Tibial artery (tissue), 4 donors: Measurements from ENCODE around the gene HIBADH.
A peak's percentile ranks its signal among the peaks of the same experiment; 100 is the strongest.

Source experiments
- DNase-seq, 2 donors: peaks; one replicate each; pipeline ENCODE4 v3.0.0-alpha.2; 2019
- H3K27ac ChIP-seq, 2 donors: fragments of 200-600 bp; sonication (generic) in 1 of 2; 1 replicate in 1 of 2; 2 replicates in 1 of 2; pipeline ENCODE4 v1.5.1; 2018 to 2019; ENCODE audit warnings: mild to moderate bottlenecking in 1 of 2
- H3K27me3 ChIP-seq, 2 donors: fragments of 200-600 bp; sonication (generic) in 1 of 2; one replicate each; pipeline versions ENCODE4 v1.5.1 to v1.6.0; 2016 to 2019
- H3K36me3 ChIP-seq, 3 donors: fragments of 200-600 bp; sonication (generic) in 2 of 3; one replicate each; pipeline ENCODE4 v1.5.1; 2016 to 2019; ENCODE audit warnings: mild to moderate bottlenecking in 2 of 3
- H3K4me1 ChIP-seq, 4 donors: fragments of 200-600 bp; sonication (generic) in 2 of 4; 1 replicate in 3 of 4; 2 replicates in 1 of 4; pipeline ENCODE4 v1.5.1; 2016 to 2019
- H3K4me3 ChIP-seq, 2 donors: fragments of 200-600 bp; sonication (generic) in 1 of 2; 1 replicate in 1 of 2; 2 replicates in 1 of 2; pipeline ENCODE4 v1.5.1; 2018 to 2019; ENCODE audit warnings: mild to moderate bottlenecking in 2 of 2
- H3K9me3 ChIP-seq, 3 donors: fragments of 200-600 bp; sonication (generic) in 1 of 3; one replicate each; pipeline ENCODE4 v1.5.1; 2016 to 2019
- CTCF ChIP-seq, 2 experiments: fragments of 200-600 bp in 1 of 2; fragments of 450-650 bp in 1 of 2; IDR thresholded peaks; one replicate each; pipeline ENCODE4 v1.5.1; 2017 to 2019; ENCODE audit warnings: antibody characterized with exemption in 2 of 2, mild to moderate bottlenecking in 1 of 2, moderate library complexity in 1 of 2
- intact Hi-C: fragments of 100-400 bp; cut with DNase I; formaldehyde crosslinking; loops from one replicate; pipeline ENCODE4 v1.15.0; 2023; ENCODE audit warnings: low total_unique reads

Gene HIBADH

DNA sequence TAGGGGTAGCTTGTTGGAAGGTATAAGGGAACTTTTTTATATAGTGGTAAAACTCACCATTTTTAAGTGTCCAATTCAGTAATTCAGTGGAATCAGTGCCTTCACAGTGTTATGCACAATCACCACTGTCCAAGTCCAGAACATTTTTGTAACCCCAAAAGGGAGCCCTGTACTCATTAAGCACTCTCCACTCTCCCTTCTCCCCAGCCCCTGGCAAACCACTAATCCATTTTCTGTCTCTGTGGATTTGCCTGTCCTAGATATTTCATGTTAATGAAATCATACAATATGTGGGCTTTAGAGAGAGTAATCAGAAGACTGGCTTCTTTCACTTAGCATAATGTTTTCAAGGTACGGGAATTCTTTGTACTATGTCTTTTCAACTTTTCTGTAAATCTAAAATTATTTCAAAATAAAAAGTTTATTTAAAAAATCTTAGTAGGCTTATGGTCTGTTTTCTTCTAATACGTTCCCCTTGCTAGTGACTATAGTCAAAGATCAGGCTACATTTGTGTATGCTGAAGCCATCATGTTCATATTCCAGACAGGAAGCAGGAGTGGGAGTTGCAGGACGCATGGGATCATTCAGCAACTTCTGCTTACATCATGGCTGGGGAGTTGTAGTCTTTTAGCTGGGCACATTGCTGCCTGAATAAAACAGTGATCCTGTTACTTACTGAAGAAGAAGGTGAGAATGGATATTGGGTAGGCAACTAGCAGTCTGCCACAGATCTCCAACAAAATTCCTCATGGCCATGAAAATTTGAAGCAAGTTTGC, 41.9 kb upstream of the HIBADH start:
- Histone ChIP-seq H3K27ac (no peak overlapping the region), H3K36me3 (no peaks in the 10 kb centered on the region), H3K4me3 (no peak overlapping the region), H3K9me3 (no peaks in the 10 kb centered on the region), H3K4me1 (peaks cover 0 to 8% (median 5%) of the 10 kb centered on the region in 4 donors), H3K27me3 (no peaks in the 10 kb centered on the region)
- no peak for DNase-seq
- TF ChIP-seq CTCF (IDR thresholded peaks at IDR 0.05): no peak
- intact Hi-C loops: no loop called here

DNA sequence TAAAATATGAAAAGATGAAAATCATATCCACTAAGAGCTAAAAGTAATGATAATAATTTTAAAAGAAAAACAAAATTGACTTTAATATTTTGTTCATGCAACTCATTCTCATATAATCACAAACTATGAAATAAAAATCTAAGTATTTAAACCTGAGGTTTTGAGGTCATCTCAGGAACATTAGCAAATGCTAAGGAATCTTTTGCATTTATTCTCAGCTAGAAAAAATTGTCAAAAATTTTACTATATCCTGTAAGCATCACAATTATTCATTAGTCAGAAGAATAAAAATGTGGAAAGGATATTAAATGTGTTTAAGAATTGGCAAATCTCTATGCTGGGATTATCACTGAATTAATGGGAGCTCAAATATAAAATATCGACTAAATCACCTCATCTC, 40.5 kb upstream of the HIBADH start:
- no peaks in the 10 kb centered on the region for H3K9me3 ChIP-seq
- TF ChIP-seq CTCF (IDR thresholded peaks at IDR 0.05): no peak
- intact Hi-C loops: no loop called here
- no peak overlapping the region for H3K4me3 ChIP-seq
- no peak overlapping the region for H3K27ac ChIP-seq
- no peak for DNase-seq
- no peaks in the 10 kb centered on the region for H3K27me3 ChIP-seq
- H3K4me1 ChIP-seq: no peaks in the 10 kb centered on the region
- no peaks in the 10 kb centered on the region for H3K36me3 ChIP-seq

- TF ChIP-seq CTCF (IDR thresholded peaks at IDR 0.05): no peak
- no peak overlapping the region for H3K27ac ChIP-seq
- DNase-seq: no peak
- H3K9me3 ChIP-seq: no peaks in the 10 kb centered on the region
- no peak overlapping the region for H3K4me3 ChIP-seq
- intact Hi-C loops: no loop called here
- no peaks in the 10 kb centered on the region for H3K4me1 ChIP-seq
- no peaks in the 10 kb centered on the region for H3K27me3 ChIP-seq
- H3K36me3 ChIP-seq: no peaks in the 10 kb centered on the region
These were observed 37.8 kb upstream of the HIBADH start for GRCh38 chr7:27700501-27700900.

- Histone ChIP-seq H3K27ac (no peak overlapping the region), H3K36me3 (no peaks in the 10 kb centered on the region), H3K4me1 (no peaks in the 10 kb centered on the region), H3K9me3 (no peaks in the 10 kb centered on the region), H3K27me3 (no peaks in the 10 kb centered on the region), H3K4me3 (no peak overlapping the region)
- DNase-seq: no peak
- intact Hi-C loops: no loop called here
- TF ChIP-seq CTCF (IDR thresholded peaks at IDR 0.05): no peak
These were observed 37.1 kb upstream of the HIBADH start for GRCh38 chr7:27699751-27700150.

GRCh38 chr7:27697861-27698430, 35.3 kb upstream of the HIBADH start:
- Histone ChIP-seq H3K9me3 (no peaks in the 10 kb centered on the region), H3K4me3 (no peak overlapping the region), H3K27ac (no peak overlapping the region), H3K4me1 (no peaks in the 10 kb centered on the region), H3K27me3 (no peaks in the 10 kb centered on the region), H3K36me3 (no peaks in the 10 kb centered on the region)
- TF ChIP-seq CTCF (IDR thresholded peaks at IDR 0.05): no peak
- DNase-seq: peak; percentile 45 to 65
- intact Hi-C loops: no loop called here
